ENCODE data around the gene ADCY1. TPM values are rescaled to one million over a fixed set of nuclear protein-coding genes. Genes with fewer than 3 reads are reported as not detected.
"Not testable (repeated sequence)": the region's sequence is repeated elsewhere in the genome, so short reads cannot be mapped to it uniquely, and the experiment has no call there.

The ADCY1 gene
- total RNA-seq, 4 donors from 2014 or later, result 2.5 to 9.0 (median 5.6) TPM

DNA sequence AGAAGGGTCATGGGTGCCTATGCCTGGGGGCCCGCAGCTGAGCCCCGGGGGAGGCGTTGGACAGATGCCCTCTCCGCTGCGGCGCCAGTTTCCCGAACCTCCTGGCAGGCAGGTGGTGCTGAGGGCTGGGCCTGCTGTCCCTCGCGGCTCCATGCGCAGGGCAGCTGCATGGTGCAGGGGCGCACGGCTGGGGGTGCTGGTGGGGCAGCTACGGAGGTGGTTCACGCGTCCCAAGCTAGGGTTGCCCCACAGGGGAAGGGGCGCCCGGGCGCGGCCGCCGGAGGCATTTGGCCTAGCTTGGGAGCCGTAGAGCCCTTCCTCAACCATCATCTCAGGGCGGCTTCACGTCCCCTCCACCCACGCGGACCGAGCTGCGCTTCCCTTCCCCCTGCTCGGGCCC lies 152.7 kb downstream of the ADCY1 start:
- 94 to 97% methylated on average over 20 to 28 of the region's 29 CpGs for WGBS, 2 donors
- Histone ChIP-seq H3K27me3 (no peaks in the 10 kb centered on the region), H3K9me3 (peaks cover 0 to 3% (median 0%) of the 10 kb centered on the region in 4 donors), H3K36me3 (peaks cover 6 to 70% (median 24%) of the 10 kb centered on the region in 3 donors), H3K4me3 (no peak overlapping the region), H3K27ac (no peak overlapping the region), H3K4me1 (no peaks in the 10 kb centered on the region)
- no peak for DNase-seq (ENCODE audit: low spot score in 2 of 2)
- TF ChIP-seq, protein P1, sequence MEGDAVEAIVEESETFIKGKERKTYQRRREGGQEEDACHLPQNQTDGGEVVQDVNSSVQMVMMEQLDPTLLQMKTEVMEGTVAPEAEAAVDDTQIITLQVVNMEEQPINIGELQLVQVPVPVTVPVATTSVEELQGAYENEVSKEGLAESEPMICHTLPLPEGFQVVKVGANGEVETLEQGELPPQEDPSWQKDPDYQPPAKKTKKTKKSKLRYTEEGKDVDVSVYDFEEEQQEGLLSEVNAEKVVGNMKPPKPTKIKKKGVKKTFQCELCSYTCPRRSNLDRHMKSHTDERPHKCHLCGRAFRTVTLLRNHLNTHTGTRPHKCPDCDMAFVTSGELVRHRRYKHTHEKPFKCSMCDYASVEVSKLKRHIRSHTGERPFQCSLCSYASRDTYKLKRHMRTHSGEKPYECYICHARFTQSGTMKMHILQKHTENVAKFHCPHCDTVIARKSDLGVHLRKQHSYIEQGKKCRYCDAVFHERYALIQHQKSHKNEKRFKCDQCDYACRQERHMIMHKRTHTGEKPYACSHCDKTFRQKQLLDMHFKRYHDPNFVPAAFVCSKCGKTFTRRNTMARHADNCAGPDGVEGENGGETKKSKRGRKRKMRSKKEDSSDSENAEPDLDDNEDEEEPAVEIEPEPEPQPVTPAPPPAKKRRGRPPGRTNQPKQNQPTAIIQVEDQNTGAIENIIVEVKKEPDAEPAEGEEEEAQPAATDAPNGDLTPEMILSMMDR (IDR thresholded peaks at IDR 0.05), result no peak
- TF ChIP-seq POLR2A (IDR thresholded peaks at IDR 0.05), result no peak
- TF ChIP-seq EP300 (IDR thresholded peaks at IDR 0.05), result no peak

DNA sequence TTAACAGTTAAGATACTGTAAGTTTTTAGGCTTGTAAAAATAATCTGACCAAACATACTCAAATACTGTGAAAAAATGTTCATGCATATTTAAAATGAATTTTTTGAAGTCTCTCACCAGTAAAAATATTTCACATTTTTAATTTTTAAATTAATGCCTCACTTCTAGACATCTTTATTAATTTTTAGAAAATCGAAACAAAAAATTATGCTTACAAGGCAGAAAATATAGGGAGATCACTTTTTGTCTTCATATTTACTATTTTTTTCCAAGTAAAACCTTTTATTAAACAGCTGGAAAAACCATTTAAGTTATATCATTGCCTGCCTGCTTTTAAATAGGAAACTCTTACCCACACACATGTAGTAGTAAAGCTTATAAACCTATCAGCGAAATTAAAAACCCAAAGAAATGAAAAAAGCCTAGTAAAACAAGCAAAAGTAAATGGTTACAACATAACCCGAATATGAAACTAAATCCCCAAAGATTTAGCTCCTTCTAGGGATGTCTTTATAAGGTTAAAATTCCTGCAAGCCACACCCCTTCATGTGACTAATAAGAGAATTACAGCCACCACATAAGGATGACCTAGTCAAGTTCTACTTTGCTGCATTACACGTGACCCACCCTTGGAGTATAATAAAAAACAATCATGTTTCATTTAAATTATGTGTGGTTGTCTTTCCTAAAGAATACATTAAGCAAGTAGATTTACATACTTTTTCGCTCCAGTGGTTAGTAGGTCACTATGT lies 157.7 kb downstream of the ADCY1 start:
- not testable (repeated sequence) for H3K4me1 ChIP-seq; DNase-seq (ENCODE audit: low spot score in 2 of 2); H3K27ac ChIP-seq; H3K9me3 ChIP-seq; H3K27me3 ChIP-seq; H3K4me3 ChIP-seq
- WGBS, 2 donors, result 71% methylated on average over 5 of the region's 5 CpGs
- H3K36me3 ChIP-seq, result peaks cover 4 to 27% (median 9%) of the 10 kb centered on the region in 3 donors

DNA sequence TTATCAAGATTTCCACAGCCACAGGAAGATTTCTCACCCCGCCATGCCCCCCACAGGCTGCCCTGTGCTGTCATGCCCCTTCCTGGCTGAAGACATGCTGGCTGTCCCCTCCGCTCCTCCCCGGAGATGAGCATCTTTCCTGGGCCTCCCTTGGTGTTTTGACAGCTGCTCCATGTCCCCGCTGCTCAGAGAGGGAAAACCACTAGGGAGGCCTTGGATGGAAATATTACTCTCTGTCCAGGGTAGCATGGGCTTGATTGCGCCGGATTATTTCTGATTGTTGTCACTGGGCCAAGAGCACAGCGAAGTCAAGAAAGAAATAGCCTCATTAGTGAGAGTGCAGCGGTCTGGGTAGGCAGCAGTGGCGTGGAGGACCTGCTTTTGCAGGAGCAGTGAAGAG lies 164.8 kb downstream of the ADCY1 start:
- not testable (repeated sequence) for H3K4me1 ChIP-seq; DNase-seq (ENCODE audit: low spot score in 2 of 2); H3K9me3 ChIP-seq; H3K27me3 ChIP-seq; H3K27ac ChIP-seq; H3K4me3 ChIP-seq
- H3K36me3 ChIP-seq, result peaks cover 0 to 55% (median 0%) of the 10 kb centered on the region in 3 donors
- WGBS, 2 donors, result 80 to 85% methylated on average over 9 of the region's 9 CpGs

DNA sequence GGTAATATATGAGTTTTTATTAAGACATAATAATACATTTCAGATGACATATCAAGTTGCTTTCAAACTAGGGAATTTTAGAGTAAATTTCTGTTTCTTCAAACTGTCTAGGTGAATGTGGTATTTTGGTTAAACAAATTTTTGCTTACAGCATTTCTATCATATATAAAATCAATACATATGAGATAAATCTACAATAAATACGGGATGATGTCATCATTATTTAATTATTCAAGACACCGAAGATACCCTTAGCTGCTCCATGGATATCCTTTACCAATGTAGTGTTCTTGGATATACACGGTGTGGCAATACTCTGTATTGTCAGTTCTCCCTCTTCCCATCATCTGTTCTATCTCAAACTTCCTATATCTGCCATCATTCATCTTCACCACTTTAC lies 166.4 kb downstream of the ADCY1 start:
- not testable (repeated sequence) for H3K27ac ChIP-seq; H3K4me3 ChIP-seq; H3K9me3 ChIP-seq; DNase-seq (ENCODE audit: low spot score in 2 of 2); H3K4me1 ChIP-seq; H3K27me3 ChIP-seq
- H3K36me3 ChIP-seq, result peaks cover 0 to 71% (median 0%) of the 10 kb centered on the region in 3 donors
- 92 to 95% methylated on average over 3 of the region's 3 CpGs for WGBS, 2 donors

DNA sequence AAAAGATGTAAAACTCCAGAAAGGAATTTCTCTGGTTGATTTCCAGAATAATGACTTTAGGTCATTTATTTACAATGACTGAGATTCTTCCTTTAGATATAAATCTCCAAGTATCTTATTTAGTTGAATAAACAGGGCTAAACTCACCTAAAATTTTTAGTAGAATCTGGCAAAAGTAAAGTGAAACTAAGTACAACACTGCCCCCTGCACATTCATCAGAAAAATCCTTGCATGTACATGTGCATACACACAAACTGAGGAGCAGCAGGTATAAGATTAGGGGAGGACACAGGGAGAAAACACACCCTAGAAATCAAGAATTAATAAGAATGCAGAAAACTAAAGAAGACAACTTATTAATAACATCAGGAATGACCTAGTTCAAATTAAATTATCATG lies 174.8 kb downstream of the ADCY1 start:
- H3K36me3 ChIP-seq, result peaks cover 0 to 56% (median 0%) of the 10 kb centered on the region in 3 donors

DNA sequence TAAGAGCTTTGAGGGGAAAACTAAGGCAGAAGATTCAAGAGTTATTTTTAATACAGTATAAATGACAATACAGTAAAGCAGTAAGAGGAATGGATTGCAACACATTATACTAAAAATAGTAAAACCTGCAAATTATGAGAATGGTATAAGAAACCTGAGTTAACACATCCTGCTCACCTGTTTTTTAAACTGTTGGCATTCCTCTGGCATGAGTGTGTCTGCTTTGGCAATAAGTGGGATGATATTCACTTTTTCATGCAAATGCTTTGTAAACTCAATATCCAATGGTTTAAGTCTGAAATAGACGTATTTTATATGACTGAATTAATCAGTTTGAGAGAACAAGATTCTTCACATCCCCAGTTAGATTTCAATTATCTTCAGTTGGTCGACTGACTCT lies 177.2 kb downstream of the ADCY1 start:
- not testable (repeated sequence) for H3K27ac ChIP-seq; DNase-seq (ENCODE audit: low spot score in 2 of 2); H3K4me3 ChIP-seq; H3K9me3 ChIP-seq; H3K27me3 ChIP-seq; H3K4me1 ChIP-seq
- H3K36me3 ChIP-seq, result peaks cover 0 to 46% (median 0%) of the 10 kb centered on the region in 3 donors
- 89 to 91% methylated on average over 2 of the region's 2 CpGs for WGBS, 2 donors

More for the DNA sequence above, 174.8 kb downstream of the ADCY1 start:
- DNase-seq (ENCODE audit: low spot score in 2 of 2); H3K9me3 ChIP-seq; H3K4me3 ChIP-seq; H3K27me3 ChIP-seq; H3K27ac ChIP-seq; H3K4me1 ChIP-seq: not testable (repeated sequence)

DNA sequence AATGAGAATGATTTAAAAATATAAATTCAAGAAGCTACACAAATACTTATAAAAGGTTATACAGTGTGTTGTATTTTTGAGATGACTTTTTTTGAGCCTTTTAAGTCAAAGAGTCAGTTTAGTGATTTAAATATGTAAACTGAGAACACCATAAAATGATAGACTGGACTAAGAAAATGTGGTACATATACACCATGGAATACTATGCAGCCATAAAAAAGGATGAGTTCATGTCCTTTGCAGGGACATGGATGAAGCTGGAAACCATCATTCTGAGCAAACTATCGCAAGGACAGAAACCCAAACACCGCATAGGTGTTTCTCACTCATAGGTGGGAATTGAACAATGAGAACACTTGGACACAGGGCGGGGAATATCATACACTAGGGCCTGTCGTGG lies 182.2 kb downstream of the ADCY1 start:
- peaks cover 0 to 28% (median 0%) of the 10 kb centered on the region in 3 donors for H3K36me3 ChIP-seq
- H3K27me3 ChIP-seq; H3K27ac ChIP-seq; H3K9me3 ChIP-seq; DNase-seq (ENCODE audit: low spot score in 2 of 2); H3K4me3 ChIP-seq; H3K4me1 ChIP-seq: not testable (repeated sequence)
- 98 to 99% methylated on average over 4 of the region's 4 CpGs for WGBS, 2 donors

DNA sequence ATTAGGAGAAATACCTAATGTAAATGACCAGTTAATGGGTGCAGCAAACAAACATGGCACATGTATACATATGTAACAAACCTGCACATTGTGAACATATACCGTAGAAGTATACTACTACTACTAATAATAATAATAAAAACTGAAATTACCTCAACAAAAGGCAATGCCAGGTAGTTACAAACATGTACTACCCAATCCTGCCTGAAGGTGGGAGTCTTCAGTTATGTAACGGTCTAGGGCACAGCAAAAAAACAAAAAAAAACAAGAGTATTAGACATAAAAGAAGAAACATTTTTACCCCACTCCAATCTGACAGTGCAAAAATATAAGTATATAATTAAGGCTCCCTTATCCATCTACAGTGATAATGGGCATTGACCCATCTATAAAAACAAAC lies 182.6 kb downstream of the ADCY1 start:
- H3K4me1 ChIP-seq; H3K9me3 ChIP-seq; H3K27ac ChIP-seq; H3K4me3 ChIP-seq; H3K27me3 ChIP-seq; DNase-seq (ENCODE audit: low spot score in 2 of 2): not testable (repeated sequence)
- peaks cover 0 to 24% (median 0%) of the 10 kb centered on the region in 3 donors for H3K36me3 ChIP-seq
- WGBS, 2 donors, result 57 to 88% methylated on average over 2 of the region's 2 CpGs

DNA sequence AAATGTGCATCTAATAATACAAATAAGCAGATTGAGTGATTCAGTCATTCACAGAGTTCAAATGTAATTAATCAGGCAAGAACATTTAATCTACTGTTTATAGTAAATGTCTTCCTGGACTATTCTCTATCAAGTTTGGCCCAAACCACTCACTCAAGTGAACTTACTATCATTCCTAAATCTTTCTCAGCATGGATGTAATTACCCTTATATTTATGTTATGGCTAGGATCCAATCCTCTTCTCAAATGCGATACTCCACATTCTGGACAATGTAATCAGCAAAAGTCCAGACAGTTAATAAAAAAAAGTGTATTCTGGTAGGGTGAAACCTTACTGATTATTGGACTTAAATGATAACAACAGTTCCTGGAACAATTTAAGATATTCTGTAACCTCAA lies 185.3 kb downstream of the ADCY1 start:
- WGBS, 2 donors, result 65 to 75% methylated on average over 1 of the region's 1 CpG
- H3K9me3 ChIP-seq; H3K27me3 ChIP-seq; H3K4me3 ChIP-seq; H3K27ac ChIP-seq; DNase-seq (ENCODE audit: low spot score in 2 of 2): not testable (repeated sequence)
- Histone ChIP-seq H3K36me3 (peaks cover 0 to 12% (median 0%) of the 10 kb centered on the region in 3 donors), H3K4me1 (peaks cover 0 to 14% (median 2%) of the 10 kb centered on the region in 4 donors)
